HG03432 (cell line): ENCODE measurements around the gene SPAG17.

Experiments
- ATAC-seq: cut with Tn5 transposase; IDR thresholded peaks from one replicate; pipeline ENCODE4 v1.9.1; 2021; ENCODE audit warnings: mild to moderate bottlenecking, moderate library complexity; ENCODE audit not compliant: unreplicated experiment

The SPAG17 gene

DNA sequence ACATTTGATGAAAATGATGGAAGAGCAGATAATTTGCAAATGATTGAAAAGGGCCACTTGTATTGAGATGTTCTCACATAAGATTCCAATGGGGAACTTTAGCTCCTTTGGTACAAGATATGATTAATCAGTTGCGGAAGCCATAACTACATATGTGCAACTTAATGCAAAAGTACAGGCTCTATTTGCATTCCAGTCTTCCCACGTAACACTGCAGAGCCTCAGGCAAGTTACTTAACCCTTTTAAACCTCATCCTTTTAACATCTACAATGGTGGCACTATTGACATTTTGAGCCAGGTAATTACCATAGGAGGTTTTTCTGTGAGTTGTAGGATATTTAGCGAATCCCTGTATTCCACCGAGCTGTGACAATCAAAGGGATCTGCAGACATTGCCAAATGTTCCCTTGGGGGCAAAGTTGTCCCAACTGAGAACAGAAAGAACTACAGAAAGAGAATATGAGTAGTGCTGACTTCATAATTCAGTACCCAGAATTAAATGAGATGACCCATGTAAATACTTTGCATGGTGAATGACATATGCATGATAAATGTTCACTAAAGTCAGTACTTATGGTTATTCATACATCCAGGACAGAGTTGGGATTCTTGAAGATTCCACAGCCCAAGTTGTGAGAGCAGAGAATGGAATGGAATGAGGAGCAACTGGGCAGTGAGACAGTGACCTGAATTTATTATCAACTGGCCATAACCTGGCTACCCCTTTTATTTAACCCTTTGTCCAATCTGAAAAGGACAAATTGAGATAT is 62.6 kb downstream of the SPAG17 start:
- ATAC-seq: no peak

DNA sequence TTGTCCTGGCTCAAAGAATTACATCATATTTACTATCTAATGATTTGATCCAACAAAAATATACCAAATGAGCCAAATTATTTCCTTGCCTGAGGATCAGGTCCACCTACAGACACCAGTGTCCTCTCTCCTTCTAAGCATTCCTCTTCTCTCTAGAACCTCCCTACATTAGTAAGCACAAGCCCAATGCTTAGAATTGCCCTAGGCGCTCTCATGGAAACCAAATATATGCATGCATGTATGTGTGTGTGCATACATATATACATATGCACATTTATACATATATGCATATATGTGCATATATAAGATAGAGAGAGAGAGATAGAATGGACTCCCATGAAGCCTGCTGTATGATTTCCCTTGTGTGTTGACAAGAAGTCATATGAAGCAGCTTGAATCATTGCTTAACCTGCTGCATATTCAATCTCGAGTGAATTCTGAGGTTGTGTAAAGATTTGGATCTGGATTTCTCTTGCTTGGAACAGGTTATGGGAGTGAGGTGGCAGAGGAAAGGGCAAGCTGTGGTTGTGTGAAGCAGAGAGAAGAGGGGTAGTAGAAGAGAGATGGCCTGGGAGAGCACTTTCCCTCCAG is 66.1 kb downstream of the SPAG17 start:
- no peak for ATAC-seq

GRCh38 chr1:118118469-118118868 is 66.6 kb downstream of the SPAG17 start:
- ATAC-seq: no peak

- ATAC-seq: no peak
Measured at GRCh38 chr1:118117521-118117920, 67.5 kb downstream of the SPAG17 start.

GRCh38 chr1:118116909-118117308 is 68.1 kb downstream of the SPAG17 start:
- ATAC-seq: no peak

- ATAC-seq: no peak
Measured at GRCh38 chr1:118116401-118116800, 68.6 kb downstream of the SPAG17 start.

- ATAC-seq: no peak
Measured at GRCh38 chr1:118115567-118116295, 69.3 kb downstream of the SPAG17 start.

DNA sequence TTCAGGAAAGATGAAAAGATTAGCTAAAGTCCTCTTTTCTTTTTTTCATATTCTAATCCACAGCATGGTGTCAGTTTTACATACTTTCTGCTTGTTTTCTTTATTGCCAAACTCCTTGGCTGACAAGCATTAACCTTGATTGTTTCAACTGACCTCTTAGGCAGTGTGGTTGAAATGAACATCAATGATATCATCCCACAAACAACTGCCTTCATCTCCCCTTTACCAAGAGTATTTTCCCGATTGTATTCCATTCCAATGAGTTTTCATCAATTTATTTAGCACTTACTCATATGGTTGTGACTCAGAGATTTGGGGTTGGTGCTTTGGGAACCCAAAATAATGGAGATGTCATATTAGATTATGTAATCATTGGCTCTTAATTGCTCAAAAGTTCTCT is 71.8 kb downstream of the SPAG17 start:
- ATAC-seq: no peak

GRCh38 chr1:118110580-118110979 is 74.4 kb downstream of the SPAG17 start:
- ATAC-seq: no peak

GRCh38 chr1:118104951-118105350 is 80.1 kb downstream of the SPAG17 start:
- no peak for ATAC-seq

- no peak for ATAC-seq
Measured at GRCh38 chr1:118102445-118102844, 82.6 kb downstream of the SPAG17 start.

- no peak for ATAC-seq
Measured at GRCh38 chr1:118101999-118102398, 83.0 kb downstream of the SPAG17 start.

DNA sequence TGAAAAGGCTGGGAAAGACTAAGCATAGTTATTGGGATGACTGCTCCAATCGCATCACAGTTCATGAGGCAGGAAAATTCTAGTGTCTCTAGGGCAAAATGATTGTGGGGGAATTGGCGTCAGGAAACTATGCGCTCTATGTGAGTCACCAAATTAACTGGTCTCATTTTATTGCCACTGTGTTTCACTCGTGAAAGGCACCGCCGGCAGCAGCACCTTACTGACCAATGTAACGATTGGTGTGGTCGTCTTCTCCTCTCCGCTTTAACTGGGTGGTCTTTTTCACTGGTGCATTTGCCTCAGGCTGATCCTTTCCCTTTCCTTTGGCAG is 83.5 kb downstream of the SPAG17 start:
- no peak for ATAC-seq

DNA sequence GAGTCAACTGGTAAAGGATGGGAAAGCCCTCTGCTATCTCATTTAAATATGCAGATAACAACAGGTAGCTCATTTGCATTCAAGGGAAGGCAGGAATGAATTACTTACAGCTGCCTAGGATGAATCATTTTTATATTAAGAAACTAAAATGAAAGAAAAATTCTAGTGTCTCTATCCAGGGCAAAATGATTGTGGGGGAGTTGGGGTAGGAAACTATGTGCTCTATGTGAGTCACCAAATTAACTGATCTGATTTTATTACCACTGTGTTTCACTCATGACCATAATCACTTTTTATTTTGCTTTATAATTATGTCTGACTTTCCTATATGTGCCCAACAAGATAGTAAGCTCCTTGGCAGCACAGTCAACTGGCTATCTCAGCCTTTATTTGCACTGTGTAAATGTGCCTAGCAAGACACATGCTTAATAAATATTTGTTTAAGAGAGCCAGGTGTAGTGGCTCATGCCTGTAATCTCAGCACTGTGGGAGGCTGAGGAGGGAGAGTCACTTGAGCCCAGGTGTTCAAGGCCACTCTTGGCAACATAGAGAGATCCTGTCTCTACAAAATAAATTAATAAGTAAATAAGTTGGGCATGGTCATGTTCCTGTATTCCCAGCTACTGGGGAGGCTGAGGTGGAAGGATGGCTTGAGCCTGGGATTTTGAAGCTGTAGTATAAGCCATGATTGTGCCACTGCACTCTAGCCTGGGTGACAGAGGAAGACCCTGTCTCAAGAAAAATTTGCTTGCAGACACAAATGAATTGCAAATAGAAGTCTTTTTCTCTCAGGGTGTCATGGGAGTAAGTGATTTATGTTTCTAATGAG is 84.1 kb downstream of the SPAG17 start:
- no peak for ATAC-seq

- ATAC-seq: no peak
Measured at GRCh38 chr1:118099686-118100085, 85.3 kb downstream of the SPAG17 start.

DNA sequence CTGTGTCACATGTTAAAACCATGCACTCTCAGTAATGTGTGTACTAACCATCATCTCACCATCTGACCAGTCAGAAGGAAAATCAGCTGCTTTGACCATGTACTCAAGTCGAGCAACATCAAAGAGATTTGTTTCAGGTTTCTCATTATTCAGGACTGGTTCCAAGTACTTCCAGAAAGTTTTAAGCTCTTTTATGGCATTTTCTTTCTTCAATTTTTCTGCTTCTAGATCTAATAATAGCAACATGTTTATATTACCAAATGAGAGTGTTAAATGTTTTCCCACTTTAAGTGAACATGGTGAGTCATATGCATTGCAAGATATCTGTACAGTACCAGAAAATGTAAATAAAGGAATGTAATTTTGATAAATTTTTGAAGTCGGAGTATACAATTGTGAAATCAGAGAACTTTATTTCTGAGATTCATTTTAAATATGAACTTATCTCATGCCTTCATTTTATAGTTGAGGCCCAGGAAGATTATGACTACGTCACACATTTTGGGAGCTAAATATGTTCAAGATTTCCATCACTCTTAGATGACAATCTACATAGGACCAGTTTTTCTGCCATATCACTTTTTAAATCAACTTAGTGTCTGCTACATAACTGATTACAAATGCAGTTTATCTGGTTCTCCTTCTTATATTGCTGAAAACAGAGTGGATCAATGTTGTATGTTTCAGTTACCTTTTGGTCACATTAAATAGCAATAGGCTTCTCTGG is 87.2 kb downstream of the SPAG17 start:
- no peak for ATAC-seq

- no peak for ATAC-seq
Measured at GRCh38 chr1:118093017-118093416, 92.0 kb downstream of the SPAG17 start.

DNA sequence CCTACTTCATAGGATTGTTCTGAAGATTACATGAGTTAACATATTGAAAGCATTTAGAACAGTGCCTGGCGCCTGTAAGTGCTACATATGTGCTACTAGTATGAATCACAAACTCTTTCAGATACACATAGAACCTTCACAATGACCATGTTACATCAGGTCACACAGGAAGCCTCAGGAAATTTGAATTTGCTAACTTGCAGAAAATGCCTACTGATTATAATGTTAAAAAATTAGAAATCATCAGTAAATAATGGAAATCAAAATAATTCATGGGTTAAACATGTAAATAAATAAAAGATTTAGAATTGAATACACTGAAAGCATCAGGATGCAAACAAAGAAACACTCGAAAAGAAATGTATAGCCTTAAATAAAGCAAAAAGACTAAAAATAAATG is 94.9 kb downstream of the SPAG17 start:
- ATAC-seq: no peak

GRCh38 chr1:118085365-118085764 is 99.7 kb downstream of the SPAG17 start:
- no peak for ATAC-seq

- ATAC-seq: no peak
Measured at GRCh38 chr1:118084400-118084799, 100.6 kb downstream of the SPAG17 start.

- ATAC-seq: no peak
Measured at GRCh38 chr1:118082984-118083383, 102.0 kb downstream of the SPAG17 start.
